PFSK-1 (cell line): ENCODE data around the gene GNB1.

Experiments used
- FOXP2 ChIP-seq: optimal IDR thresholded peaks from 2 replicates; pipeline ENCODE3; 2011; ENCODE audit warnings: borderline replicate concordance, control low read depth, inconsistent platforms; ENCODE audit not compliant: insufficient read depth; ENCODE audit errors: extremely low read length, extremely low read depth
- POLR2AphosphoS5 ChIP-seq: IDR thresholded peaks from 2 replicates; pipeline ENCODE4 v1.6.1; 2012; ENCODE audit warnings: low read depth, mild to moderate bottlenecking, control low read depth, low read length, moderate library complexity
- SIN3A ChIP-seq: IDR thresholded peaks from 2 replicates; pipeline ENCODE4 v1.6.1; 2012; ENCODE audit warnings: mild to moderate bottlenecking, low read length, moderate library complexity, borderline replicate concordance; ENCODE audit not compliant: insufficient read depth
- TF ChIP-seq, protein P1 (sequence below), 2 experiments: IDR thresholded peaks; 2 replicates each; pipeline versions ENCODE4 v1.6.1 to v1.8.0; 2011 to 2012; ENCODE audit warnings: low read depth in 2 of 2, low read length in 2 of 2, control low read depth in 1 of 2, inconsistent platforms in 1 of 2, mild to moderate bottlenecking in 1 of 2, moderate library complexity in 1 of 2; ENCODE audit not compliant: insufficient read depth in 1 of 2

DNA sequence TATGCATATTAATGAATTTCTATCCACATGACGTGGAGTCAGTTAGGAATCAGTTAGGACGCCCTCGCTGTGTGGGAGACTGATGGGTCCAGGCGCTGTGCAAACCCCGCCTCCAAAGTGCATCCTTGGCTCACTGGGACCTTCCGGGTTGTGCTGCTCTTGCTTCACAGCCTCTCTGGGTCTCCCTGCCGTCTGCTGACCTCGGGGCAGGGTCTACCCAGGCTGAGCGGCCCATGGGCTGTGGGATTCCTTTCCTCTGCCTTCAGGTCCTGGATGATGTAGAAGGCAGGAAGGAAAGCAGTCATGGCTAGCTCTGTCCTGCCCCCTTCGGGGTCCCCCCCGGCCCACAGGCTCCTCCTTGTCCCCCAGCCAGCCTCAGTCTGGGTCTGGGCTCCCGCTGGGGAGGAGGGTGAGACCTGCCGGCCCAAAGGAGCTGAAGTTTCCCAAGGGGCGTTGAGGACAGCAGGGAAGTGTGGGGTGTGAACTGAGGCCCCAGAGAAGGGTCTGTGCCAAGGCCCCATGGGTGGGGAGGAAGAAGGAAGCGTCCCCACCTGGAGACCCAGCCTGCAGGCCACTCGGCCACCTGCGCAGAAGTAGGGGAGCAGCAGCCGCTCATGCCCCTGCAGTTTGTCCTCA lies 142.1 kb downstream of the GNB1 start:
- no peak for TF ChIP-seq POLR2AphosphoS5
- TF ChIP-seq FOXP2 = no peak
- TF ChIP-seq, protein P1, sequence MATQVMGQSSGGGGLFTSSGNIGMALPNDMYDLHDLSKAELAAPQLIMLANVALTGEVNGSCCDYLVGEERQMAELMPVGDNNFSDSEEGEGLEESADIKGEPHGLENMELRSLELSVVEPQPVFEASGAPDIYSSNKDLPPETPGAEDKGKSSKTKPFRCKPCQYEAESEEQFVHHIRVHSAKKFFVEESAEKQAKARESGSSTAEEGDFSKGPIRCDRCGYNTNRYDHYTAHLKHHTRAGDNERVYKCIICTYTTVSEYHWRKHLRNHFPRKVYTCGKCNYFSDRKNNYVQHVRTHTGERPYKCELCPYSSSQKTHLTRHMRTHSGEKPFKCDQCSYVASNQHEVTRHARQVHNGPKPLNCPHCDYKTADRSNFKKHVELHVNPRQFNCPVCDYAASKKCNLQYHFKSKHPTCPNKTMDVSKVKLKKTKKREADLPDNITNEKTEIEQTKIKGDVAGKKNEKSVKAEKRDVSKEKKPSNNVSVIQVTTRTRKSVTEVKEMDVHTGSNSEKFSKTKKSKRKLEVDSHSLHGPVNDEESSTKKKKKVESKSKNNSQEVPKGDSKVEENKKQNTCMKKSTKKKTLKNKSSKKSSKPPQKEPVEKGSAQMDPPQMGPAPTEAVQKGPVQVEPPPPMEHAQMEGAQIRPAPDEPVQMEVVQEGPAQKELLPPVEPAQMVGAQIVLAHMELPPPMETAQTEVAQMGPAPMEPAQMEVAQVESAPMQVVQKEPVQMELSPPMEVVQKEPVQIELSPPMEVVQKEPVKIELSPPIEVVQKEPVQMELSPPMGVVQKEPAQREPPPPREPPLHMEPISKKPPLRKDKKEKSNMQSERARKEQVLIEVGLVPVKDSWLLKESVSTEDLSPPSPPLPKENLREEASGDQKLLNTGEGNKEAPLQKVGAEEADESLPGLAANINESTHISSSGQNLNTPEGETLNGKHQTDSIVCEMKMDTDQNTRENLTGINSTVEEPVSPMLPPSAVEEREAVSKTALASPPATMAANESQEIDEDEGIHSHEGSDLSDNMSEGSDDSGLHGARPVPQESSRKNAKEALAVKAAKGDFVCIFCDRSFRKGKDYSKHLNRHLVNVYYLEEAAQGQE (IDR thresholded peaks at IDR 0.05; ENCODE audit: insufficient read depth in 1 of 2, low read depth in 2 of 2, low read length in 2 of 2) = no peak
- no peak for TF ChIP-seq SIN3A
